OCI-LY3 (cell line): ENCODE data around the gene IKZF2.

Source experiments
- H2AFZ ChIP-seq: fragments of 200-600, 300-600 bp; shearing (Covaris generic); 2 replicates; pipeline ENCODE4 v1.6.0; 2014; ENCODE audit warnings: antibody characterized with exemption, low read depth, low read length
- H3K27ac ChIP-seq: fragments of 200-600, 300-600 bp; sonication (generic); 2 replicates; pipeline ENCODE4 v1.5.1; 2014; ENCODE audit warnings: mild to moderate bottlenecking, low read length, moderate library complexity, mixed read lengths
- H3K27me3 ChIP-seq: fragments of 200-600, 300-600 bp; sonication (generic); 2 replicates; pipeline ENCODE4 v1.6.1; 2014; ENCODE audit warnings: low read depth, low read length, mixed read lengths
- H3K36me3 ChIP-seq: fragments of 200-600, 300-600 bp; sonication (generic); replicated peaks from 2 replicates; pipeline ENCODE3; 2014; ENCODE audit warnings: low read depth, low read length, mixed read lengths
- H3K4me1 ChIP-seq: fragments of 300-600, 200-600 bp; sonication (generic); 2 replicates; pipeline ENCODE4 v1.6.1; 2014; ENCODE audit warnings: low read length, mixed read lengths
- H3K4me2 ChIP-seq: fragments of 200-600, 300-600 bp; sonication (generic); 2 replicates; pipeline ENCODE4 v1.6.1; 2014; ENCODE audit warnings: low read length, mixed read lengths
- H3K4me3 ChIP-seq: fragments of 300-600, 200-600 bp; sonication (generic); 2 replicates; pipeline ENCODE4 v1.5.1; 2014; ENCODE audit warnings: antibody characterized with exemption, mild to moderate bottlenecking, low read length, moderate library complexity
- H3K79me2 ChIP-seq: fragments of 300-600, 200-600 bp; shearing (Covaris generic); 2 replicates; pipeline ENCODE4 v1.6.1; 2014; ENCODE audit warnings: mild to moderate bottlenecking, low read length, mixed read lengths
- H3K9ac ChIP-seq: fragments of 300-600, 200-600 bp; shearing (Covaris generic); 2 replicates; pipeline ENCODE4 v1.6.0; 2014; ENCODE audit warnings: mild to moderate bottlenecking, low read length, moderate library complexity
- H3K9me3 ChIP-seq: fragments of 200-600, 300-600 bp; shearing (Covaris generic); 2 replicates; pipeline ENCODE4 v1.6.1; 2014; ENCODE audit warnings: low read length, mixed read lengths; ENCODE audit not compliant: insufficient read depth
- H4K20me1 ChIP-seq: fragments of 200-600, 300-600 bp; sonication (generic); 2 replicates; pipeline ENCODE4 v1.6.1; 2016; ENCODE audit warnings: low read length, mixed read lengths; ENCODE audit not compliant: insufficient read depth
- EZH2phosphoT487 ChIP-seq: fragments of 200-600 bp; shearing (Covaris generic); IDR thresholded peaks from 2 replicates; pipeline ENCODE4 v1.6.1; 2018; ENCODE audit warnings: antibody characterized with exemption, mixed run types, low read depth
- TF ChIP-seq, protein P1 (sequence below): fragments of 200-600, 300-600 bp; sonication (generic); IDR thresholded peaks from 2 replicates; pipeline ENCODE4 v1.5.1; 2014; ENCODE audit warnings: antibody characterized with exemption, low read length, low read depth

Gene IKZF2

GRCh38 chr2:213046431-213046830, 105.0 kb downstream of the IKZF2 start:
- Histone ChIP-seq H2AFZ (no peak overlapping the region), H3K4me1 (no peaks in the 10 kb centered on the region), H3K27me3 (no peaks in the 10 kb centered on the region), H3K9ac (no peak overlapping the region), H3K36me3 (no peaks in the 10 kb centered on the region), H3K9me3 (no peaks in the 10 kb centered on the region), H3K4me2 (no peak overlapping the region), H4K20me1 (no peaks in the 10 kb centered on the region), H3K27ac (no peak overlapping the region), H3K79me2 (no peaks in the 10 kb centered on the region), H3K4me3 (no peak overlapping the region)
- TF ChIP-seq, protein P1, sequence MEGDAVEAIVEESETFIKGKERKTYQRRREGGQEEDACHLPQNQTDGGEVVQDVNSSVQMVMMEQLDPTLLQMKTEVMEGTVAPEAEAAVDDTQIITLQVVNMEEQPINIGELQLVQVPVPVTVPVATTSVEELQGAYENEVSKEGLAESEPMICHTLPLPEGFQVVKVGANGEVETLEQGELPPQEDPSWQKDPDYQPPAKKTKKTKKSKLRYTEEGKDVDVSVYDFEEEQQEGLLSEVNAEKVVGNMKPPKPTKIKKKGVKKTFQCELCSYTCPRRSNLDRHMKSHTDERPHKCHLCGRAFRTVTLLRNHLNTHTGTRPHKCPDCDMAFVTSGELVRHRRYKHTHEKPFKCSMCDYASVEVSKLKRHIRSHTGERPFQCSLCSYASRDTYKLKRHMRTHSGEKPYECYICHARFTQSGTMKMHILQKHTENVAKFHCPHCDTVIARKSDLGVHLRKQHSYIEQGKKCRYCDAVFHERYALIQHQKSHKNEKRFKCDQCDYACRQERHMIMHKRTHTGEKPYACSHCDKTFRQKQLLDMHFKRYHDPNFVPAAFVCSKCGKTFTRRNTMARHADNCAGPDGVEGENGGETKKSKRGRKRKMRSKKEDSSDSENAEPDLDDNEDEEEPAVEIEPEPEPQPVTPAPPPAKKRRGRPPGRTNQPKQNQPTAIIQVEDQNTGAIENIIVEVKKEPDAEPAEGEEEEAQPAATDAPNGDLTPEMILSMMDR, result no peak
- no peak for TF ChIP-seq EZH2phosphoT487

- Histone ChIP-seq H4K20me1 (no peaks in the 10 kb centered on the region), H3K36me3 (no peaks in the 10 kb centered on the region), H3K79me2 (no peaks in the 10 kb centered on the region), H3K4me2 (no peak overlapping the region), H3K27ac (no peak overlapping the region), H3K9me3 (no peaks in the 10 kb centered on the region), H3K27me3 (no peaks in the 10 kb centered on the region), H3K4me1 (no peaks in the 10 kb centered on the region), H3K4me3 (no peak overlapping the region), H3K9ac (no peak overlapping the region), H2AFZ (no peak overlapping the region)
- TF ChIP-seq, protein P1, result no peak
- TF ChIP-seq EZH2phosphoT487, result no peak
Observed at GRCh38 chr2:213043566-213043965, 107.8 kb downstream of the IKZF2 start.

DNA sequence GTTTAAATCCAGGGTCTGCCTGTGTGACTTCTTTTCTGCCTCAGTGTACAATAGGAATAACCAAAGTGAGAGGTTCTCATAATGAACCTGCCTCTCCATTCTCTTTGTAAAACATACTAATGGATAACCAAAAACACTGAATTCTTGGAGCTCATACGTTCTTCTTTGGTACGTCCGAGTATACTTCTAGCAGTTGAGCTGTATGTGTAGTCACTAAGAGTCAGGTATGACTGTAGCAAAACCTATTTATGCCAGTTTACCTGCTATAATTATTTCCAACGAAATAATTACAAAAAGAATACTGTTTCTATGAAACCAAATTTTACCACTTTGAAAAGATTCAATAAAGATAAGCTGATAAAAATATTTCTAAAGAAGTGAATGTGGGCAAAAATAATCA, 109.2 kb downstream of the IKZF2 start:
- Histone ChIP-seq H4K20me1 (no peaks in the 10 kb centered on the region), H3K27me3 (no peaks in the 10 kb centered on the region), H3K79me2 (no peaks in the 10 kb centered on the region), H3K27ac (no peak overlapping the region), H2AFZ (no peak overlapping the region), H3K9ac (no peak overlapping the region), H3K4me2 (no peak overlapping the region), H3K36me3 (no peaks in the 10 kb centered on the region), H3K4me1 (no peaks in the 10 kb centered on the region; the same call in 1 of the 2 replicates), H3K4me3 (no peak overlapping the region), H3K9me3 (no peaks in the 10 kb centered on the region)
- TF ChIP-seq, protein P1, result no peak
- no peak for TF ChIP-seq EZH2phosphoT487

DNA sequence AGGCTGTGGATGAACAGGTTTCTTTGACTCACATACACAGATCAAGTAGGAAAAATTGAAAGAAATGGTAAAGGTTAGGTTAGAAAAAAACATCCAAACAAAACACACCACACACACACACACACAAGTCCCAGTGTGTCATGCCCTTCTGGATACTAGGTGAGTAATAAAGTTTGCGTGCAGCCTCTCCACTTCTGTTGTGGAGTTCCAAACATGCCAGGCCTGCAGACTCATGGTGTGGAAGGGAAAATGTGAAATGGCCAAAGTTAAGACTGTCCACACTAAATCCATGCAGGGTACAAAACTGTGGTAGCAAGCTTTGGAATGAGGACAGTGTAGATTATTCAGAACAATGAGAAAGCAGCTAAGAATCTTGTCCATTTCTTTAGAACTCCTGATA, 114.6 kb downstream of the IKZF2 start:
- H3K9ac ChIP-seq, result no peak overlapping the region

More for the DNA sequence above, 114.6 kb downstream of the IKZF2 start:
- TF ChIP-seq EZH2phosphoT487, result no peak
- TF ChIP-seq, protein P1, result no peak
- Histone ChIP-seq H3K9me3 (no peaks in the 10 kb centered on the region), H3K4me3 (no peak overlapping the region), H4K20me1 (no peaks in the 10 kb centered on the region), H3K36me3 (no peaks in the 10 kb centered on the region), H3K27ac (no peak overlapping the region), H3K4me1 (peaks cover 3% of the 10 kb centered on the region; the same call in 1 of the 2 replicates), H2AFZ (no peak overlapping the region), H3K4me2 (no peak overlapping the region), H3K27me3 (no peaks in the 10 kb centered on the region), H3K79me2 (no peaks in the 10 kb centered on the region)
